Activated T-helper 1 cell treated with Interleukin-2 at 50 U/mL for 16 hours (primary cell): ENCODE results near the gene ANKS1B.
"Not testable (repeated sequence)": the region's sequence is repeated elsewhere in the genome, so short reads cannot be mapped to it uniquely, and the experiment has no call there.

Experiments
- DNase-seq: peaks from one replicate; pipeline ENCODE4 v3.0.0-alpha.2; 2020; ENCODE audit warnings: low read depth

The ANKS1B gene

GRCh38 chr12:99704036-99704435 is 280.7 kb downstream of the ANKS1B start:
- no peak for DNase-seq

GRCh38 chr12:99700032-99700431 is 284.7 kb downstream of the ANKS1B start:
- DNase-seq: no peak

- no peak for DNase-seq
Observed at GRCh38 chr12:99695050-99695449, 289.7 kb downstream of the ANKS1B start.

- no peak for DNase-seq
Observed at GRCh38 chr12:99686142-99686541, 298.6 kb downstream of the ANKS1B start.

GRCh38 chr12:99680276-99680675 is 304.5 kb downstream of the ANKS1B start:
- no peak for DNase-seq

GRCh38 chr12:99670635-99671034 is 314.1 kb downstream of the ANKS1B start:
- DNase-seq: no peak

GRCh38 chr12:99658671-99659349 is 325.9 kb downstream of the ANKS1B start:
- no peak for DNase-seq

GRCh38 chr12:99649551-99649950 is 335.2 kb downstream of the ANKS1B start:
- no peak for DNase-seq

GRCh38 chr12:99648183-99648582 is 336.6 kb downstream of the ANKS1B start:
- DNase-seq: no peak

GRCh38 chr12:99647453-99647852 is 337.3 kb downstream of the ANKS1B start, which contains the start of gene GARIN6:
Gene GARIN6, plus strand, starts transcription at chr12:99647753. Its CDS starts 422 bp downstream, at chr12:99648175.
- DNase-seq: no peak

- DNase-seq: no peak
Observed at GRCh38 chr12:99644629-99645028, 340.1 kb downstream of the ANKS1B start.

- DNase-seq: no peak
Observed at GRCh38 chr12:99627459-99627858, 357.3 kb downstream of the ANKS1B start.

GRCh38 chr12:99624591-99624990 is 360.1 kb downstream of the ANKS1B start:
- not testable (repeated sequence) for DNase-seq

GRCh38 chr12:99620159-99620479 is 364.6 kb downstream of the ANKS1B start:
- DNase-seq: no peak

- no peak for DNase-seq
Observed at GRCh38 chr12:99619389-99620158, 365.2 kb downstream of the ANKS1B start.

GRCh38 chr12:99618657-99619056 is 366.1 kb downstream of the ANKS1B start:
- no peak for DNase-seq

GRCh38 chr12:99611599-99611998 is 373.1 kb downstream of the ANKS1B start:
- no peak for DNase-seq

GRCh38 chr12:99611117-99611516 is 373.6 kb downstream of the ANKS1B start:
- DNase-seq: no peak

- DNase-seq: no peak
Observed at GRCh38 chr12:99609455-99610181, 375.1 kb downstream of the ANKS1B start.

GRCh38 chr12:99600388-99600787 is 384.3 kb downstream of the ANKS1B start:
- DNase-seq: no peak

- no peak for DNase-seq
Observed at GRCh38 chr12:99598785-99599184, 386.0 kb downstream of the ANKS1B start.

GRCh38 chr12:99596762-99597161 is 388.0 kb downstream of the ANKS1B start:
- DNase-seq: no peak

GRCh38 chr12:99577125-99577524 is 407.6 kb downstream of the ANKS1B start:
- DNase-seq: not testable (repeated sequence)
